Psoas muscle (tissue), 8 donors: ENCODE results near the gene RBX1. TPM values are rescaled to one million over a fixed set of nuclear protein-coding genes. Genes with fewer than 3 reads are reported as not detected.

Experiments
- ATAC-seq, 4 donors: fragments of 200-7000 bp; cut with Tn5 transposase; one replicate each; pipeline ENCODE4 v1.9.1; 2020; ENCODE audit warnings: moderate library complexity in 3 of 4, mild to moderate bottlenecking in 2 of 4
- DNase-seq, 2 donors: peaks; one replicate each; pipeline ENCODE4 v3.0.0-alpha.2; 2020
- H3K27ac ChIP-seq: fragments of 200-600 bp; one replicate; pipeline ENCODE4 v1.8.0; 2022
- H3K27me3 ChIP-seq, 3 donors: fragments of 200-600 bp in 1 of 3; one replicate each; pipeline versions ENCODE4 v1.6.1 to v1.8.0; 2013 to 2022; ENCODE audit warnings: low read length in 2 of 3, mild to moderate bottlenecking in 2 of 3, moderate library complexity in 1 of 3; ENCODE audit not compliant: insufficient read depth in 3 of 3
- H3K36me3 ChIP-seq, 2 donors: fragments of 200-600 bp in 1 of 2; one replicate each; pipeline versions ENCODE4 v1.6.1 to v1.8.0; 2013 to 2022; ENCODE audit warnings: low read depth in 1 of 2, mild to moderate bottlenecking in 1 of 2, moderate library complexity in 1 of 2; ENCODE audit not compliant: insufficient read depth in 1 of 2
- H3K4me1 ChIP-seq: fragments of 200-600 bp; one replicate; pipeline ENCODE4 v1.8.0; 2022
- H3K4me3 ChIP-seq: fragments of 200-600 bp; one replicate; pipeline ENCODE4 v1.8.0; 2022; ENCODE audit warnings: mild to moderate bottlenecking
- H3K9me3 ChIP-seq: fragments of 200-600 bp; one replicate; pipeline ENCODE4 v1.8.0; 2022
- WGBS, 3 donors: extraction: QIAGEN DNeasy Blood & Tissue Kit; methylation state at CpG; one replicate each; pipeline versions ENCODE4 v1.1.6 to v1.1.7; 2013; 5-methylcytosine and 5-hydroxymethylcytosine counted together
- intact Hi-C, 2 donors: fragments of 100-400 bp; cut with DNase I; formaldehyde crosslinking; loops; one replicate each; pipeline versions ENCODE4 v1.11.0 to v1.14.2; 2022
- polyA plus RNA-seq, 3 donors: library from polyadenylated mRNA; stranded (reverse); fragments of 200-250 nt; gene quantifications; one replicate each; pipeline ENCODE4 v1.2.3, GENCODE V29; 2013
- total RNA-seq, 4 donors: library from RNA; stranded (reverse); fragmentation: NEBNext Ultra II Directional in 2 of 4; extraction: Animal tissue kit (Norgen Biotek cat#: 25700) in 2 of 4; gene quantifications; one replicate each; pipeline versions ENCODE4 v1.2.1 to v1.2.4, GENCODE V29; 2021 to 2023
- TF ChIP-seq, protein P1 (sequence below): fragments of 200-600 bp; IDR thresholded peaks from one replicate; pipeline ENCODE4 v1.8.0; 2022; ENCODE audit warnings: antibody characterized with exemption
- donor health status: healthy with polysubstance abuse.
- donor health status: DM: no; HTN: no; CAD: no; lungs with moderate emphysema.
- donor health status: Bipolar disorder and iron deficiency.
- donor health status: healthy.
- donor health status: DM: yes; HTN: yes; CAD: no.
- donor health status: DM: no; HTN: no; CAD: no.
- donor health status: DM: no; HTN: no; CAD: no.
- donor health status: DM: yes; HTN: yes; CAD: no.

The RBX1 gene
- total and polyA plus RNA-seq, 7 donors: 46.6 to 82.6 (median 55.0) TPM

DNA sequence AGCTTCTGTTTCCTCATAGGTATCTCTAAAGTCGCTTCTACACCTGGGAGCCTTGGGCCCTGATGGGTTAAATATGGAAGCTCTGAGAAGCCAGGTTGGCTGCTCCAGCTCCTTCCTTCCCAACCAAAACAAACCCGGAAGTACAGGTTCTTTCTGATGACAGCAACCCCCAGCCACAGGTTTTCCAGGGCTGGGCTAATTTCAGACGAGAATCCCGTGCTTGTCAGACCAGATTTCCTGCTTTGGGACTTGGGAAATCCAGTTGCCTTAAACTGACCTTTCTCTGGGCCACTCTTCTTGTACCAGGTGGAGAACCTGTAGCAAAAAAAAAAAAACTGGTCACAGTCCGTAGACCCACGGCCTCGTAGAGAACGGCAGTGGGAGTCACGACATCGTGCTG is 51.9 kb downstream of the RBX1 start:
- intact Hi-C loops: loop anchor here in 1 of 2 donors (5.0 kb wide), 1 partner anchor 1921 kb away; no protein-coding TSS in a partner anchor
- no peak for ATAC-seq
- no peak overlapping the region for H3K4me3 ChIP-seq
- H3K36me3 ChIP-seq: no peaks in the 10 kb centered on the region
- no peak for DNase-seq
- H3K9me3 ChIP-seq: no peaks in the 10 kb centered on the region
- WGBS, 3 donors: 64 to 68% (median 68%) methylated on average over 10 of the region's 10 CpGs
- no peak overlapping the region for H3K27ac ChIP-seq
- TF ChIP-seq, protein P1, sequence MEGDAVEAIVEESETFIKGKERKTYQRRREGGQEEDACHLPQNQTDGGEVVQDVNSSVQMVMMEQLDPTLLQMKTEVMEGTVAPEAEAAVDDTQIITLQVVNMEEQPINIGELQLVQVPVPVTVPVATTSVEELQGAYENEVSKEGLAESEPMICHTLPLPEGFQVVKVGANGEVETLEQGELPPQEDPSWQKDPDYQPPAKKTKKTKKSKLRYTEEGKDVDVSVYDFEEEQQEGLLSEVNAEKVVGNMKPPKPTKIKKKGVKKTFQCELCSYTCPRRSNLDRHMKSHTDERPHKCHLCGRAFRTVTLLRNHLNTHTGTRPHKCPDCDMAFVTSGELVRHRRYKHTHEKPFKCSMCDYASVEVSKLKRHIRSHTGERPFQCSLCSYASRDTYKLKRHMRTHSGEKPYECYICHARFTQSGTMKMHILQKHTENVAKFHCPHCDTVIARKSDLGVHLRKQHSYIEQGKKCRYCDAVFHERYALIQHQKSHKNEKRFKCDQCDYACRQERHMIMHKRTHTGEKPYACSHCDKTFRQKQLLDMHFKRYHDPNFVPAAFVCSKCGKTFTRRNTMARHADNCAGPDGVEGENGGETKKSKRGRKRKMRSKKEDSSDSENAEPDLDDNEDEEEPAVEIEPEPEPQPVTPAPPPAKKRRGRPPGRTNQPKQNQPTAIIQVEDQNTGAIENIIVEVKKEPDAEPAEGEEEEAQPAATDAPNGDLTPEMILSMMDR: no peak
- H3K4me1 ChIP-seq: no peaks in the 10 kb centered on the region
- H3K27me3 ChIP-seq: no peaks in the 10 kb centered on the region

DNA sequence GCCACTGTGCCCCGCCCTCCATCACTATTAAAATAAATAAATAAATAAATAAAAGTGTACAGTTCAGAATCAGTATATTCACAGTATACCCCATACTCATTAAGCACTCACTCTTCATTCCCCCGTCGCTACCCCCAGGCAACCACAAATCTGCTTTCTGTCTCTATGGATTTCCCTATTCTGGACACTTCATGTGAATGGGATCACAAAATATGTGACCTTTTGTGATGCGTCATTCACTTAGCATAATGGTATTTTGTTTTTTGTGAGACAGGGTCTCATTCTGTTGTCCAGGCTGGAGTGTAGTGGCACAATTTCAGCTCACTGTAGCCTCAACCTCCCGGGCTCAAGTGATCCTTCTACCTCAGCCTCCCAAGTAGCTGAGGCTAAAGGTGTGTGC is 52.8 kb downstream of the RBX1 start:
- Histone ChIP-seq H3K27ac (no peak overlapping the region), H3K9me3 (no peaks in the 10 kb centered on the region), H3K27me3 (no peaks in the 10 kb centered on the region), H3K36me3 (no peaks in the 10 kb centered on the region), H3K4me1 (no peaks in the 10 kb centered on the region), H3K4me3 (no peak overlapping the region)
- 95 to 96% (median 95%) methylated on average over 5 of the region's 5 CpGs for WGBS, 3 donors
- DNase-seq (no peak), ATAC-seq (no peak)
- TF ChIP-seq, protein P1: no peak
- intact Hi-C loops: loop anchor here in 1 of 2 donors (5.0 kb wide), 1 partner anchor 1922 kb away; no protein-coding TSS in a partner anchor

DNA sequence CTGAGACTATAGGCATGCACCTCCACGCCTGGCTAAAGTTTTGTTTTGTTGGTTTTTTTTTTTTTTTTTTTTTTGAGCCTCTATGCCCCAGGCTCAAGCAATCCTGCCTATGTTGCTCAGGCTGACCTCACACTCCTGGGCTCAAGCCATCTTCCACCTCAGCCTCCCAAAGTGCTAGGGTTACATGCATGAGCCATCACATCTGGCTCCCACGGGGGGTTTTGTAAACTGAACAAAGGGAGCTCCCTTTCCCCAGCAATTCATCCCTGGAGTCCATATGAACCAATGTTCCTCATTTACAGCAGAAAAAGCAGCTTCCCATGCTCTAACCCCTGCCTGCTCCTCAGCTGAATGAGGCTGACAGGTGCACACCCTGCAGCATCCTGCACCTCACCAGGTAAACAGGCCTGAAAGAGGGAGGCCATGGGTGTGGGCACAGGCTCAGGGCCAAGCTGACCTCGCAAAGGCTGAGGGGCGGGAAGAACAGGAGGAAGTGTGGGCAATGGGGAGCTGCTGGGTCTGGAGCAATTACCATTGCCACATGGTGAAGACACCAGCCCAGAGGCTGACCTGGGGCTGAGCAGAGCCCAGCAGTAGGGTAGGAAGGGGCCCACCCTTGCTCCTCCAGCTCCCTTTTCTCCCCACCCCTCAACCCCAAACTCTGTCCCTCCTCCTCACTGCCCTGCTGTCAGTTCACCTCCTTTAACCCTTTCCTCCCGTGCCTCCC is 58.2 kb downstream of the RBX1 start:
- Histone ChIP-seq H3K27me3 (no peaks in the 10 kb centered on the region), H3K4me3 (no peak overlapping the region), H3K36me3 (no peaks in the 10 kb centered on the region), H3K9me3 (no peaks in the 10 kb centered on the region), H3K27ac (no peak overlapping the region), H3K4me1 (no peaks in the 10 kb centered on the region)
- intact Hi-C loops: no loop called here
- 42 to 44% (median 43%) methylated on average over 5 of the region's 5 CpGs for WGBS, 3 donors
- TF ChIP-seq, protein P1: no peak
- peak in 1 of 4 donors; percentile 27 for ATAC-seq
- no peak for DNase-seq

DNA sequence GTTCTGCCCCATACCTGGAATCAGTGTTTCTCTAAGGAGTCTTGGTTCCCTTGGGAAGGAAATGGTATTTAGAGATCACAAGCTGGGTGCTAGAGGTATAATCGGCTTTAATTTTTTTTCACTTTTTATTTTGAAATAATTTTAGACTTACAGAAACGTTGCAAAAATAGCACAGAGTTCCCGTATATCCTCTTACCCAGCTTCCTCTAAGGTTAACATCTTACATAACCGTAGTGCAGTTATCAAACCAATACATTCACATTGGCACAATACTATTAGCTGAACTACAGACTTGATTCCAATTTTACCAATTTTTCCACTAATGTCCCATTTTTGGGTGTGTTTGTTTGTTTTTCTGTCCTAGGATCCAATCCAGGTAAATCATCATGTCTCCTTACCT is 63.8 kb downstream of the RBX1 start:
- TF ChIP-seq, protein P1: no peak
- H3K9me3 ChIP-seq: no peaks in the 10 kb centered on the region
- WGBS, 3 donors: 53 to 68% (median 65%) methylated on average over 4 of the region's 4 CpGs
- intact Hi-C loops: no loop called here
- no peak overlapping the region for H3K4me3 ChIP-seq
- no peak for DNase-seq
- no peak for ATAC-seq
- H3K27me3 ChIP-seq: no peaks in the 10 kb centered on the region
- no peak overlapping the region for H3K27ac ChIP-seq
- no peaks in the 10 kb centered on the region for H3K4me1 ChIP-seq
- no peaks in the 10 kb centered on the region for H3K36me3 ChIP-seq
